Measurements from ENCODE around the gene SMIM12. TPM values are rescaled to one million over a fixed set of nuclear protein-coding genes. Genes with fewer than 3 reads are reported as not detected.

The SMIM12 gene
- total and polyA plus RNA-seq, 4 donors, result 11.9 to 60.8 (median 45.5) TPM

GRCh38 chr1:34867415-34867814 lies 7.9 kb upstream of the SMIM12 start:
- Histone ChIP-seq H3K9me3 (ENCODE audit: control insufficient read depth in 4 of 4, low read length in 3 of 4) (no peaks in the 10 kb centered on the region), H3K36me3 (ENCODE audit: control insufficient read depth in 4 of 4, insufficient read depth in 3 of 4, low read depth in 1 of 4, low read length in 3 of 4) (no peaks in the 10 kb centered on the region), H3K27me3 (ENCODE audit: control insufficient read depth in 4 of 4, insufficient read depth in 4 of 4, low read length in 3 of 4) (peaks cover 0 to 4% (median 1%) of the 10 kb centered on the region in 4 donors), H3K4me3 (ENCODE audit: low read depth in 1 of 3, low read length in 3 of 3) (no peak overlapping the region), H3K9ac (ENCODE audit: low read depth in 1 of 2, low read length in 2 of 2) (no peak overlapping the region), H3K27ac (ENCODE audit: low read depth in 1 of 2, low read length in 2 of 2) (no peak overlapping the region), H3K4me1 (ENCODE audit: control insufficient read depth in 4 of 4, insufficient read depth in 4 of 4, low read length in 3 of 4) (peaks cover 0 to 10% (median 7%) of the 10 kb centered on the region in 4 donors)
- DNase-seq (ENCODE audit: low spot score), result no peak
- no peak for TF ChIP-seq JUND (IDR thresholded peaks at IDR 0.05)
- TF ChIP-seq HNF4A (conservative IDR thresholded peaks at IDR 0.05), result no peak
- no peak for TF ChIP-seq TAF1 (conservative IDR thresholded peaks at IDR 0.05)
- no peak for TF ChIP-seq FOXA1 (IDR thresholded peaks at IDR 0.05)
- TF ChIP-seq FOXA2 (IDR thresholded peaks at IDR 0.05), result no peak
- TF ChIP-seq RAD21 (IDR thresholded peaks at IDR 0.05), result no peak
- TF ChIP-seq ATF3 (IDR thresholded peaks at IDR 0.05), result no peak
- WGBS, result 83% methylated on average over 6 of the region's 6 CpGs

GRCh38 chr1:34866762-34867109 lies 7.2 kb upstream of the SMIM12 start:
- Histone ChIP-seq H3K9ac (ENCODE audit: low read depth in 1 of 2, low read length in 2 of 2) (peak overlapping the region in 1 of 2 donors; percentile 72), H3K4me1 (ENCODE audit: control insufficient read depth in 4 of 4, insufficient read depth in 4 of 4, low read length in 3 of 4) (peaks cover 0 to 10% (median 7%) of the 10 kb centered on the region in 4 donors), H3K4me3 (ENCODE audit: low read depth in 1 of 3, low read length in 3 of 3) (peak overlapping the region in 1 of 3 donors; percentile 68), H3K9me3 (ENCODE audit: control insufficient read depth in 4 of 4, low read length in 3 of 4) (no peaks in the 10 kb centered on the region), H3K27ac (ENCODE audit: low read depth in 1 of 2, low read length in 2 of 2) (no peak overlapping the region), H3K36me3 (ENCODE audit: control insufficient read depth in 4 of 4, insufficient read depth in 3 of 4, low read depth in 1 of 4, low read length in 3 of 4) (no peaks in the 10 kb centered on the region), H3K27me3 (ENCODE audit: control insufficient read depth in 4 of 4, insufficient read depth in 4 of 4, low read length in 3 of 4) (peaks cover 0 to 4% (median under 1%) of the 10 kb centered on the region in 4 donors)
- DNase-seq (ENCODE audit: low spot score), result no peak
- 37% methylated on average over 9 of the region's 9 CpGs for WGBS
- TF ChIP-seq NR2F2 (IDR thresholded peaks at IDR 0.05) (no peak), GABPA (IDR thresholded peaks at IDR 0.05 in 1 of 2, conservative IDR thresholded peaks at IDR 0.05 in 1 of 2) (no peak), CTCF (IDR thresholded peaks at IDR 0.05; ENCODE audit: low read depth, low read length, missing input control) (no peak), ZBTB33 (IDR thresholded peaks at IDR 0.05) (no peak), HNF4G (IDR thresholded peaks at IDR 0.05) (no peak), TAF1 (conservative IDR thresholded peaks at IDR 0.05) (no peak), YY1 (IDR thresholded peaks at IDR 0.05) (no peak), FOXA2 (IDR thresholded peaks at IDR 0.05) (no peak), RXRA (IDR thresholded peaks at IDR 0.05) (no peak), HNF4A (conservative IDR thresholded peaks at IDR 0.05) (no peak), MAX (IDR thresholded peaks at IDR 0.05) (no peak), RAD21 (IDR thresholded peaks at IDR 0.05) (no peak), ATF3 (IDR thresholded peaks at IDR 0.05) (no peak), REST (IDR thresholded peaks at IDR 0.05) (no peak), JUND (IDR thresholded peaks at IDR 0.05) (no peak)
